Measurements from ENCODE around the gene HMG20A. TPM values are rescaled to one million over a fixed set of nuclear protein-coding genes. Genes with fewer than 3 reads are reported as not detected.

HMG20A gene
- total RNA-seq, 1 experiment from 2014 or later = 60.2 TPM

DNA sequence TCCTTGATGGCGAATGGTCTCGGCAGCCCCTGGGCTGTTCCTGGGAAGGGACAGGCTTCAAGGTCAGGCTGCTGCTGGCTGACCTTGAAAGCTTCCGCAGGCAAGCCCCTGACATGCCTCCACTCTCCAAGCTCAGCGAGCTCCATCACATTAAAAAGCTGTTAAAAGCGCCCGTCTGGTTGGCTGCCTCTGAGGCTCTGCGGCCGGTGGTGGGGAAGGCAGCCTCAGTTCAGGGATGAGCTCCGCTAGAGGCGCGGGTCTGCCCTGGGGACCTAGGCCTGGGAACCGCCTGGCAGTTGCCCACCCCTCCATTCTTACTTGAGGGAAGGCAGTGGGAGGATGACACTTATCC, 108.3 kb downstream of the HMG20A start:
- Histone ChIP-seq H3K18ac (ENCODE audit: insufficient read length, low read depth, low read length) (no peak overlapping the region), H2BK5ac (ENCODE audit: insufficient read length, low read length) (no peak overlapping the region), H3K23me2 (ENCODE audit: insufficient read length, low read depth, low read length, poor library complexity, severe bottlenecking) (no peaks in the 10 kb centered on the region), H3K4ac (ENCODE audit: low read depth, low read length) (no peak overlapping the region), H2BK15ac (ENCODE audit: low read depth, low read length) (no peak overlapping the region), H4K20me1 (ENCODE audit: control insufficient read depth, insufficient read depth, insufficient read length) (no peaks in the 10 kb centered on the region), H3K4me2 (ENCODE audit: insufficient read depth, insufficient read length, low read length) (no peak overlapping the region), H2AK5ac (ENCODE audit: insufficient read length, low read length) (no peak overlapping the region), H2BK20ac (ENCODE audit: low read depth, low read length, poor library complexity, severe bottlenecking) (no peak overlapping the region), H2BK12ac (ENCODE audit: insufficient read length, low read depth, low read length) (no peak overlapping the region), H3K9me3 (ENCODE audit: control insufficient read depth, low read depth, low read length) (no peaks in the 10 kb centered on the region), H4K91ac (ENCODE audit: insufficient read length, low read depth, low read length) (no peak overlapping the region), H3K14ac (ENCODE audit: insufficient read depth, low read length) (no peak overlapping the region; the same call in 1 of the 2 replicates), H3K27me3 (ENCODE audit: insufficient read depth, low read length) (no peaks in the 10 kb centered on the region), H3K56ac (ENCODE audit: insufficient read length, low read depth, low read length) (no peak overlapping the region), H3K79me1 (ENCODE audit: insufficient read depth, low read depth, low read length, poor library complexity, severe bottlenecking) (no peaks in the 10 kb centered on the region), H3K79me2 (ENCODE audit: insufficient read depth, low read length) (no peaks in the 10 kb centered on the region), H4K8ac (replicated peaks; ENCODE audit: insufficient read length, low read depth, low read length) (no peak overlapping the region), H3T11ph (ENCODE audit: low read length) (no peak overlapping the region), H4K5ac (ENCODE audit: insufficient read length, low read depth, low read length) (no peak overlapping the region), H2AFZ (ENCODE audit: low read length) (no peak overlapping the region), H3K27ac (ENCODE audit: insufficient read length, low read depth, low read length) (no peak overlapping the region), H3K4me1 (ENCODE audit: insufficient read depth, low read length) (no peaks in the 10 kb centered on the region; the same call in 1 of the 2 replicates), H3K9ac (ENCODE audit: extremely low read depth, insufficient read length, low read length) (no peak overlapping the region), H2BK120ac (ENCODE audit: low read depth, low read length, poor library complexity, severe bottlenecking) (no peak overlapping the region), H3K23ac (ENCODE audit: insufficient read length, low read depth, low read length) (no peak overlapping the region)
- TF ChIP-seq, protein P1, sequence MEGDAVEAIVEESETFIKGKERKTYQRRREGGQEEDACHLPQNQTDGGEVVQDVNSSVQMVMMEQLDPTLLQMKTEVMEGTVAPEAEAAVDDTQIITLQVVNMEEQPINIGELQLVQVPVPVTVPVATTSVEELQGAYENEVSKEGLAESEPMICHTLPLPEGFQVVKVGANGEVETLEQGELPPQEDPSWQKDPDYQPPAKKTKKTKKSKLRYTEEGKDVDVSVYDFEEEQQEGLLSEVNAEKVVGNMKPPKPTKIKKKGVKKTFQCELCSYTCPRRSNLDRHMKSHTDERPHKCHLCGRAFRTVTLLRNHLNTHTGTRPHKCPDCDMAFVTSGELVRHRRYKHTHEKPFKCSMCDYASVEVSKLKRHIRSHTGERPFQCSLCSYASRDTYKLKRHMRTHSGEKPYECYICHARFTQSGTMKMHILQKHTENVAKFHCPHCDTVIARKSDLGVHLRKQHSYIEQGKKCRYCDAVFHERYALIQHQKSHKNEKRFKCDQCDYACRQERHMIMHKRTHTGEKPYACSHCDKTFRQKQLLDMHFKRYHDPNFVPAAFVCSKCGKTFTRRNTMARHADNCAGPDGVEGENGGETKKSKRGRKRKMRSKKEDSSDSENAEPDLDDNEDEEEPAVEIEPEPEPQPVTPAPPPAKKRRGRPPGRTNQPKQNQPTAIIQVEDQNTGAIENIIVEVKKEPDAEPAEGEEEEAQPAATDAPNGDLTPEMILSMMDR (conservative IDR thresholded peaks at IDR 0.05) = no peak
- H3K27ac Mint-ChIP-seq = peak overlapping the region in 2 of 3 experiments; percentile 24 to 57; a peak in 1 of 7 replicates
- peaks cover 0 to 2% of the 10 kb centered on the region in 2 experiments; a peak in 1 of 5 replicates for H3K9me3 Mint-ChIP-seq
- peaks cover 66 to 67% of the 10 kb centered on the region in 2 experiments for H3K4me1 Mint-ChIP-seq
- peaks cover 7% of the 10 kb centered on the region for H3K27me3 Mint-ChIP-seq (ENCODE audit: low read depth)
- H3K4me3 Mint-ChIP-seq = no peak overlapping the region
- no CpG with 5 or more reads among the region's 12 CpGs for WGBS (ENCODE audit: extremely low coverage, insufficient read length, low lambda C conversion rate)
- H3K36me3 Mint-ChIP-seq (ENCODE audit: insufficient read depth in 1 of 3, low read depth in 3 of 3) = peaks cover 0 to 15% (median 0%) of the 10 kb centered on the region in 3 experiments; a peak in 1 of 7 replicates
- DNase-seq = no peak

Data from H9 (cell line).